Karpas-422 (cell line): ENCODE results near the gene KLHL14. TPM values are rescaled to one million over a fixed set of nuclear protein-coding genes. Genes with fewer than 3 reads are reported as not detected.
"Not testable (repeated sequence)": the region's sequence is repeated elsewhere in the genome, so short reads cannot be mapped to it uniquely, and the experiment has no call there.

Experiments used
- DNase-seq: peaks from one replicate; pipeline ENCODE4 v3.0.0-alpha.2; 2015
- H2AFZ ChIP-seq: fragments of 200-600 bp; sonication (generic); 2 replicates; pipeline ENCODE4 v1.6.1; 2014; ENCODE audit warnings: antibody characterized with exemption, low read length, mixed read lengths
- H3K27ac ChIP-seq: fragments of 200-600 bp; sonication (generic); 2 replicates; pipeline ENCODE4 v1.5.1; 2014; ENCODE audit warnings: mild to moderate bottlenecking, low read length, moderate library complexity
- H3K27me3 ChIP-seq: fragments of 200-600 bp; sonication (generic); 2 replicates; pipeline ENCODE4 v1.6.1; 2014; ENCODE audit warnings: low read length, mixed read lengths
- H3K36me3 ChIP-seq: fragments of 200-600 bp; sonication (generic); 2 replicates; pipeline ENCODE4 v1.6.1; 2014; ENCODE audit warnings: low read length, mixed read lengths; ENCODE audit not compliant: insufficient read depth
- H3K4me1 ChIP-seq: fragments of 200-600 bp; sonication (generic); 2 replicates; pipeline ENCODE4 v1.6.1; 2014; ENCODE audit warnings: mild to moderate bottlenecking, low read length, mixed read lengths
- H3K4me2 ChIP-seq: fragments of 200-600 bp; sonication (generic); 2 replicates; pipeline ENCODE4 v1.6.1; 2014; ENCODE audit warnings: low read length, low read depth, mild to moderate bottlenecking; ENCODE audit not compliant: poor library complexity, severe bottlenecking
- H3K4me3 ChIP-seq: fragments of 200-600 bp; sonication (generic); 2 replicates; pipeline ENCODE4 v1.5.1; 2014; ENCODE audit warnings: mild to moderate bottlenecking, antibody characterized with exemption, low read length, mixed read lengths
- H3K79me2 ChIP-seq: fragments of 200-600 bp; sonication (generic); 2 replicates; pipeline ENCODE4 v1.6.1; 2014; ENCODE audit warnings: mild to moderate bottlenecking, low read length, mixed read lengths
- H3K9ac ChIP-seq: fragments of 200-600 bp; sonication (generic); 2 replicates; pipeline ENCODE4 v1.6.0; 2014; ENCODE audit warnings: low read length
- H3K9me2 ChIP-seq: fragments of 200-600 bp; sonication (generic), shearing (Covaris generic); replicated peaks from 2 replicates; pipeline ENCODE4 v1.6.0; 2014; ENCODE audit warnings: mild to moderate bottlenecking, low read length, moderate library complexity; ENCODE audit not compliant: insufficient read depth
- H3K9me3 ChIP-seq: fragments of 300-700, 200-600 bp; sonication (generic); 2 replicates; pipeline ENCODE4 v1.6.1; 2014; ENCODE audit warnings: low read length, mixed read lengths
- H4K20me1 ChIP-seq: fragments of 200-600 bp; sonication (generic); 2 replicates; pipeline ENCODE4 v1.6.1; 2014; ENCODE audit warnings: mild to moderate bottlenecking, antibody characterized with exemption, low read length, low read depth; ENCODE audit not compliant: insufficient read depth
- total RNA-seq: library from RNA; depleted of rRNA; stranded (reverse); fragments of >200 nt; shearing (Covaris generic); gene quantifications from 2 replicates; pipeline ENCODE4 v1.2.3, GENCODE V29; 2014; ENCODE audit warnings: low replicate concordance

Gene KLHL14
- total RNA-seq, 1 experiment from 2014 or later = 17.2 TPM

DNA sequence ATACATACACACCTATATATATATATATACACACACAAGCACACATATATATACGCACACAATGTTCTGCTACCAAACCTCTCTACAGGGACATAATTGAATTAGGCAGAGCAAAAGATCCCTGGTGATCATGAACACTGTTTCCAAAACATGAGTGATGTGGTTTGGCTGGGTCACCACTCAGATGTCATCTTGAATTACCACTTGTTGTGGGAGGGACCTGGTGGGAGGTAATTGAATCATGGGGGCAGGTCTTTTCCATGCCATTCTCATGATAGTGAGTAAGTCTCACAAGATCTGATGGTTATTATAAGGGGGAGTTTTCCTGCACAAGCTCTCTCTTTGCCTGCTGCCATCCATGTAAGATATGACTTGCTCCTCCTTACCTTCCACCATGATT, 135.2 kb downstream of the KLHL14 start:
- not testable (repeated sequence) for H2AFZ ChIP-seq, H3K36me3 ChIP-seq, H3K27ac ChIP-seq, H3K4me2 ChIP-seq, H3K79me2 ChIP-seq, H3K4me1 ChIP-seq, H3K9me2 ChIP-seq, H4K20me1 ChIP-seq, H3K9me3 ChIP-seq, H3K4me3 ChIP-seq, H3K27me3 ChIP-seq, H3K9ac ChIP-seq, DNase-seq

DNA sequence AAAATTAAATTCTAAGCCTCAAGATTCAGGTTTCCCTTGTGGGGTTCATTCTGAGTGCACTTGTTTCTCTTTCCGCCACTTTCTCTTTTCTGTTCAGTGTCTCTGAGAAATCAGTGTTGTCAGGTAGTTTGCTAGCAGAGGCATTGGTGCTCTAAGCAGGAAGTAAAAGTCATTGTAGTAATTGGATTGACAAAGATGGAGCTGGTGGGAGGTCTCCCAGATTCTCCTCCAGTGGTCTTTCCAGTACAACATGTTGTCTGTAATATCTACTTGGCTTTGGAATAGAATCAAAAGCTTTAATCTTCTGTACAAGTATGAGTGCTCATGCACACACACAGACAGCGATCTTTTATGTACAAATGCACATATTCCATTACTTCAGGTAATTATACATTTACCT, 135.6 kb downstream of the KLHL14 start:
- no peaks in the 10 kb centered on the region for H3K9me3 ChIP-seq
- no peaks in the 10 kb centered on the region for H3K79me2 ChIP-seq

DNA sequence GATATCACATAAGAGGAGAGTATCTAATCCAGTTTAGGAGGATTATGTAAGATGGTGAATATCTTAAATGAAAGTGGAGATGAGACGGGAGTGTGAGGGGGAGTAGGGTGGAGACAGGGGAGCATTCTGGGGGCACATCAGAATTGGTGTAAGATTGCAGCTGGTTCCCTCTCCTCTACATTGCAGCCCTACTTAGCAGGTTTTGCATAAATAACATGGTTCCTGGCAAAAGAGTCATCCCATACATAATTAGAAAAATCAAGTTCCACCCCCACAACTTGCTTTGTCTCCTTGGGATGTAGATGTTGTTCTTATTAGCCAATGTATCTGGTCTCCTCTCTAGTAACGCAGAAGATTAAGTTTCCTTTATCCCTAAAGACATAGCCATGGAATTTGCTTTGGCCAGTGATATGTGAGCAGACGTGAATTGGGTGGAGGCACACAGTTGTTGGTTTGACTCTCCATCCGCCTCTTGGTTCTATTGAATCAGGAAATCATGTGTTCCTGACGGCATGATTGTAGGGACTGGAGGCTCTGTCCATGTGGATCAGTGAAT, 137.9 kb downstream of the KLHL14 start:
- H3K4me1 ChIP-seq = no peaks in the 10 kb centered on the region
- no peaks in the 10 kb centered on the region for H3K9me2 ChIP-seq
- no peak overlapping the region for H3K9ac ChIP-seq
- no peaks in the 10 kb centered on the region for H3K9me3 ChIP-seq
- DNase-seq = no peak
- H3K27ac ChIP-seq = no peak overlapping the region
- H3K4me2 ChIP-seq = no peak overlapping the region
- H3K4me3 ChIP-seq = no peak overlapping the region
- no peaks in the 10 kb centered on the region for H3K27me3 ChIP-seq
- H3K36me3 ChIP-seq = no peaks in the 10 kb centered on the region
- H2AFZ ChIP-seq = no peak overlapping the region
- H4K20me1 ChIP-seq = no peaks in the 10 kb centered on the region
- no peaks in the 10 kb centered on the region for H3K79me2 ChIP-seq

More for the DNA sequence above, 135.6 kb downstream of the KLHL14 start:
- Histone ChIP-seq H3K4me3 (no peak overlapping the region), H4K20me1 (no peaks in the 10 kb centered on the region), H3K36me3 (no peaks in the 10 kb centered on the region), H2AFZ (no peak overlapping the region), H3K9ac (no peak overlapping the region), H3K27ac (no peak overlapping the region), H3K27me3 (no peaks in the 10 kb centered on the region), H3K9me2 (no peaks in the 10 kb centered on the region), H3K4me1 (no peaks in the 10 kb centered on the region), H3K4me2 (no peak overlapping the region)
- DNase-seq = no peak

DNA sequence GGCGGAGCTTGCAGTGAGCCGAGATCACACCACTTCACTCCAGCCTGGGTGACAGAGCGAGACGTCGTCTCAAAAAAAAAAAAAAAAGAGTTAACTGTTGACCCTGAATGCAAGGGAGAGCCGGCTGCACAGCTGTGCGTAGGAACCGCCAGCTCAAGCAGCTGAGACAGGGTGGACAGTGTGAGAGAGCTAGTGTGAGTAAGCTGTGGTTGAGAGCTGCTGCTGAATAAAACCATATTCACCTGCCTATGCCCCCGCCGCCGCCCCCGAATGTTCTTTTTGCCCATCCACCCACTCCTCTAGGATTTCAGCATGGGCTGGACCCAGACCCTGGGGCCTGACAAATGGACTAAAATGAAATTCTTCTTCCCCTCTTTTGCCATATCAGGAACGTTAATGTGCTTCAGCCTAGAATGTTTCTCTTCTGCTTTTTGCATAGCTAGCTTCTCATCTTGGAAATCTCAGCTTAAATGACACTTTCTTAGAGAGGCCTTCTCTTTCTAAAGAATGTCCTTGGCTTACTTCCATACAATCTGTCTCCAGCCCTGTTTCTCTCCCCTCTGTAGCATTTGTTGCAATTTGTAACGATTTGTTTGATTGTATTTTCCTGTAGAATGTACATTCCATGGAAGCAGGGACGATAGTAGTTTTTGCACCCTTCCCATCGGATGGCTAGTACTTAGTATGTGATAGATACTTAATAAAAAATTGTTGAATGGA, 142.7 kb downstream of the KLHL14 start:
- Histone ChIP-seq H3K4me1 (no peaks in the 10 kb centered on the region), H3K27ac (no peak overlapping the region)

DNA sequence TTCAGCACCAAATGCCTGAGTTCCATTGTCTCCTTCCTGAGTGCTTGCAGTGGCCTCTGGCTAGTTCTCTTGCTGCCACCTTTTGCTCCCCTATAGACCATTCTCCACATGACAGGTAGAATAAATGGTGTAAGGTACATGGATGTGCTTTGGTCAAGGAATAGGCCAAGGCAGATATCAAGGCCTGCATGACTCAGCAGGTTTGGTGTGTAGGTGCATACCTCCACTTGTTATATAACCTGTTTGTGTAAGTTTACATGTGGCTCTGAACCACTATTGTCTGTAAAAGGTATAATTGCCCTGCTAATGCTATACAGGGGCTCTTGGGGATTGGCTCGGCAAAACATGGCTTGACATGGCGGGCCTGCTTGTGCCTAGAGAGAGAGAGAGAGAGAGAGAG, 143.5 kb downstream of the KLHL14 start:
- H3K79me2 ChIP-seq = no peaks in the 10 kb centered on the region
- H3K4me3 ChIP-seq = no peak overlapping the region
- H3K4me1 ChIP-seq = no peaks in the 10 kb centered on the region
- H3K27me3 ChIP-seq = no peaks in the 10 kb centered on the region
- H3K4me2 ChIP-seq = no peak overlapping the region
- H3K9ac ChIP-seq = no peak overlapping the region
- H2AFZ ChIP-seq = no peak overlapping the region
- H3K27ac ChIP-seq = no peak overlapping the region
- no peak for DNase-seq
- H3K9me3 ChIP-seq = no peaks in the 10 kb centered on the region
- no peaks in the 10 kb centered on the region for H3K36me3 ChIP-seq
- H4K20me1 ChIP-seq = no peaks in the 10 kb centered on the region
- no peaks in the 10 kb centered on the region for H3K9me2 ChIP-seq

More for the DNA sequence above, 142.7 kb downstream of the KLHL14 start:
- Histone ChIP-seq H3K9ac (no peak overlapping the region), H3K79me2 (no peaks in the 10 kb centered on the region), H3K9me2 (no peaks in the 10 kb centered on the region), H2AFZ (no peak overlapping the region), H3K4me3 (no peak overlapping the region), H3K9me3 (no peaks in the 10 kb centered on the region), H4K20me1 (no peaks in the 10 kb centered on the region), H3K27me3 (no peaks in the 10 kb centered on the region), H3K36me3 (no peaks in the 10 kb centered on the region), H3K4me2 (no peak overlapping the region)
- DNase-seq = no peak

DNA sequence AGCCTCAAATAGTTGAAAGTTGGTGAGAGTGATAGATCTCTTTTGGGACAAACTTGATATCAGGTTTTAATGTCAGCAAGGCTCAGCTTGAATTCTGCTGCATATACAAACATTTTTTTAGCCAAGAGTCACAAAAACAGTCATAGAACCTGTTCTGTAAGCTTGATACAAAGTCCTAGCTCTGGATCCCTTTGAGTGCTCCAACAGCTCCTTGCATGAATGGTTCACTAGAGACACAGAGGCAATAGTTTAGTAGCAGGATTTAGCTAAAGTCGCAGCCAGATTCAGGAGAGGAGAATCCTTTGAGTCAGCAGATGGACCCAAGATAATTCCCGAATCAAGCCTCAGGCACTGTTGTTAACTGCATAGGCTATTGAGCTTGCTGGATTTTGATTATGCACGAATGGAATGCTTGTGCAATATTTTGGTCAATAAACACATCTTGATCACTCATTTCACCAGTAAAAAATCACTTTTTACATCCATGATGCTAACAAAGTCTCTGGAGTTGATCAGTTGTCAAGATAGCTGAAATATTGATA, 148.6 kb downstream of the KLHL14 start:
- Histone ChIP-seq H3K27me3 (no peaks in the 10 kb centered on the region), H4K20me1 (no peaks in the 10 kb centered on the region), H3K9me2 (no peaks in the 10 kb centered on the region), H3K4me3 (no peak overlapping the region), H3K36me3 (no peaks in the 10 kb centered on the region), H3K9me3 (no peaks in the 10 kb centered on the region), H3K4me1 (no peaks in the 10 kb centered on the region), H3K27ac (no peak overlapping the region), H3K79me2 (no peaks in the 10 kb centered on the region), H3K4me2 (no peak overlapping the region), H2AFZ (no peak overlapping the region), H3K9ac (no peak overlapping the region)
- DNase-seq = no peak

DNA sequence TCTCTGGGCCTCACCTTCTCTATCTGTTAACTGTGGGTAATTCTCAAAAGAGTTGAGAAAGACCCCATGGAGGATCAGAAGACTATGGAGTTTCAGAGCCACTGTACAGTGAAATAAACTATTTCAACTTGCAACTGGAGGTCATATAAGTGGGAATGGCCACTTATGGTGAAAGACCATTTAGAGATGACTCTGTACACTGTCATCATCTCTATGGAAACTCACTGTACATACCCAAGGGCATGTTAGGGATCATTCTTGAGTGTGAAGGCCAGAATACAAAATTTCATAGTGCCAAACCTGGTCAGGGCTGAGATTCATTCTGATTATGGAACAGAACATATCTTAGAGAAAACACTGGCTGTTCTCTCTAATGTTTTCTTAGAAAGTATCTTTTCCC, 149.3 kb downstream of the KLHL14 start:
- no peaks in the 10 kb centered on the region for H3K4me1 ChIP-seq
- DNase-seq = no peak
- no peaks in the 10 kb centered on the region for H3K79me2 ChIP-seq
- H4K20me1 ChIP-seq = no peaks in the 10 kb centered on the region
- no peaks in the 10 kb centered on the region for H3K36me3 ChIP-seq
- H3K9me2 ChIP-seq = no peaks in the 10 kb centered on the region
- no peaks in the 10 kb centered on the region for H3K9me3 ChIP-seq
- H2AFZ ChIP-seq = no peak overlapping the region
- no peaks in the 10 kb centered on the region for H3K27me3 ChIP-seq
- H3K4me2 ChIP-seq = no peak overlapping the region
- H3K4me3 ChIP-seq = no peak overlapping the region
- H3K9ac ChIP-seq = no peak overlapping the region
- H3K27ac ChIP-seq = no peak overlapping the region
